ENCODE measurements around the gene PPP5C.

Gene PPP5C

DNA sequence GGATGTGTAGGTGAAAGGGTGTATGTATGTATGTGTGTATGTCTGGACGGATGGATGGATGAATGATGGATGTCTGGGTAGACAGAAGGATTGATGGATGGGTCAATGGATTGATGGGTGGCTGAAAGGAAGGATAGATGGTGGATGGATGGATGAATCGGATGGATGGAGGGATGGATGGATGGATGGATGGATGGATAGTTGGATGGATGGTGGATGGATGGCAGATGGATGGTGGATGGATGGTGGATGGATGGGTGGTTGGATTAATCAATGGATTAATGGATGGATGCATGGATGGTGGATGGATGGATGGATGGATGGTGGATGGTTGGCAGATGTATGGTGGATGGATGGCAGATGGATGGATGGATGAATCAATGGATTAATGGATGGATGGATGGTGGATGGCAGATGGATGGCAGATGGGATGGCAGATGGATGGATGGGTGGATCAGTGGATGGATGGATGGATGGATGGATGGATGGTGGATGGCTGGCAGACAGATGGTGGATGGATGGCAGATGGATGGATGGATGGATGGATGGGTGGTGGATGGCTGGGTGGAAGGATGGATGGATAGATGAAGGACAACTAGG, 16.5 kb upstream of the PPP5C start:
- in situ Hi-C loops (cut with HindIII; ENCODE audit: low sequenced_read_pairs): no loop called here

DNA sequence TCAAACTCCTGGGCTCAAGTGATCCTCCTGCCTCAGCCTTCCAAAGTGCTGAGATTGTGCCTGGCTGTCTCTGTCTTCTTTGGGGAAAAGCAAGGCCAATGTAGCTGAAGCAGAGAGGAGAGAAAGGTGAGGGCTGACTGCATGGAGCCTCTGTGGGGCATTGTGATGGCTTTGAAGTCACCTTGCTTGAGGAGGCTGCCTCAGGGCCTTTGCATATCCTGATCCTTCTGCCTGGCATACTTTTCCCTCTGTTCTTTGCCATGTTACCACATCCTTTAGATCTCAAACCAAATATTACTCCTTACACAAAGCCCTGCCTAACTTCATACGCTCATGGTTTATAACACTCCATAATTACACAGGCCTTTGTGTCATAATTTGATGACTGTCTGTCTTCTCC, 9.4 kb upstream of the PPP5C start:
- in situ Hi-C loops (cut with HindIII; ENCODE audit: low sequenced_read_pairs): no loop called here

DNA sequence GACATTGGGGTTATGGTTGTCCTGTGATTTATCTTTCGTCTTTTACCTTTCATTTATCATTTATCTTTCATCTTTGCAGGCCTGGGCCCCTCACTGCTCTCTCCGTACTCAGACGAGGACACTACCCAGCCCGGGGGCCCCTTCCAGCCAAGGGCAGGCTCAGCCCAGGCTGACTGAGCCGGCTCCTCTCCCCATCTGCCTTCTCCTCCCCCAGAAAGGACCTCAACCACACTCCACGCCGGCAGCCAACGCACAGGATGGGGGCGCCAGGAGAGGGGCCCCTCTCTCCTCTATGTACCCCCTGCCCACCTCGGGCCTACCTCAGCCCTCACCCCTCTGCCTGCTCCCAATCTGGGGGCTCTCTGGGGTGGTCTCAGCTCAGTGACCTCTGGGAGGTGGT, 7.4 kb upstream of the PPP5C start:
- in situ Hi-C loops (cut with HindIII; ENCODE audit: low sequenced_read_pairs): no loop called here

DNA sequence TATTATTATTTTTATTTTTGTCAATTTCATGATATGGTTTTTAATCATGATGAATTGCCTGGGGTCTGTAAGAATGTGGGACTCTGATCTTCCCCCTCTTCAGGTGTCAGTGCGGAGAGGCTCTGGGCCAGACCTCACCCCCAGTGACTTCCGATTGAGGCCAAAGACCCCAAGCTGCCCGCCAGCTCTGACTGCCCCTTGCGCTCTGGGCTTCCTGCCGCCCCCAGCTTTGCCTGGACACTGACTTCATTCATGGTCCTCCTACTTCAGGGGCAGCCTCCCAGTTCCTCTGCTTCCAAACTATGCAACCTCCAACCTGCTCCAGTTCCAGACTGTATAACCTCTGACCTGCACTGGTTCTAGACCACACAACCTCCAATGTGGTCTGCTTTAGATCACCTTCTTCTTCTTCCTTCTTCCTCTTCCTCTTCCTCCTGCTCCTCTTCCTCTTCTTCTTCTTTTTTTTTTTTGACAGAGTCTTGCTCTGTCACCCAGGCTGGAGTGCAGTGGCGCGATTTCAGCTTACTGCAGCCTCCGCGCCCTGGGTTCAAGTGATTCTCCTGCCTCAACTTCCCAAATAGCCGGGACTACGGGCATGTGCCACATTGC, 6.7 kb upstream of the PPP5C start:
- in situ Hi-C loops (cut with HindIII; ENCODE audit: low sequenced_read_pairs): no loop called here

DNA sequence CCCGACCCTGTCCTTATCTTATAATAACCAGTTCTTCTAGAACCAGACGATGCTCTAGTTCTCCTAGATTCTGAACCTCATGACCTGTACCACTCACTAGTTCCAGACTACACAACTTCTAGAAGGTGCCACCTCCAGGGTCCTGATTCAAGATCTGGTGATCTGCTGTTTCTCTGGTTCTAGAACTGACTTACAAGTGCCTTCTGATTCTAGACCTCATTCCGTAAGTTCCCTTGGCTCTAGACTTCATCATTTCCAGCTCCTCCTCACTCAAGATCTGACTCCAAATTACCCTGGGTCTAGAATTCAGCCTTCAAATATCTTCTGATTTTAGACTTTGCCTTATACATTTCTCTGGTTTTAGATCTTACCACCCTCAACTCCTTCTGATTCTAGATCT, 5.0 kb upstream of the PPP5C start:
- in situ Hi-C loops (cut with HindIII; ENCODE audit: low sequenced_read_pairs): no loop called here

DNA sequence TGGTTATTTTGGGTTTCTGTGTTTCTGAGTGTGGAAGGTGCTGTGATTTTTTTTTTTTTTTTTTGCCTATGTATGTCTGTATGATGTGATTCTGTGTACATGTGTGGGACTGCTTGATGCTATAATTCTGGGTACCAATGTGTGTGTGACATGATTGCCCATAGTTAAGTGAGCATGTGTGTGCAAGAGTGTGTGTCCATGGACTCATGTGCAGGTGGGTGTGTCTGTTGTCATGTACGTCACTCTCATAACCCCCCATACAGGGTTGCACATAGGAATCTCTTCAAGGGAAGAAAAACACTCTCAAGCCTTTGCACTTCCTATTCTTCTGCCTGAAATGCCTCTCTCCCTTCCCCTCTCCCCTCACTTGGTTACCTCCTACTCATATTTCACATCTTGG, 2.5 kb upstream of the PPP5C start:
- in situ Hi-C loops (cut with HindIII; ENCODE audit: low sequenced_read_pairs): no loop called here

DNA sequence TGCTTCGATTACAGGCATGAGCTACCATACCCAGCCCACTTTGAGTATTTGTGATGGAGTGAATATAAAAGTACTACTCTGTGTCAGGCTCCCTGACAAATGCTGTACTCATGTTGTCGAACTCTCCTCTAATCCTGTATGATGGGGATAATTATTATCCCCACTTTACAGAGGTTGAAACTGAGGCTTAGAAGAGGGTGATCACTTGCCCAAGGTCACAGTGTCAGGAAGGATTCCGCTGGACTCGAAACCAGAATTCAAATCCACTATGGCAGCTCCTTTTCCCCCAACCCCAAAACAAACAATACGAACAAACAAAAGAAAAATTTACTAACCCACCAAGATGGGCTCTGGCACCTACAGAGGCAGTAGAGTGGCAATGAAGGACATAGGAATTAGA, 1.7 kb upstream of the PPP5C start:
- in situ Hi-C loops (cut with HindIII; ENCODE audit: low sequenced_read_pairs): no loop called here

DNA sequence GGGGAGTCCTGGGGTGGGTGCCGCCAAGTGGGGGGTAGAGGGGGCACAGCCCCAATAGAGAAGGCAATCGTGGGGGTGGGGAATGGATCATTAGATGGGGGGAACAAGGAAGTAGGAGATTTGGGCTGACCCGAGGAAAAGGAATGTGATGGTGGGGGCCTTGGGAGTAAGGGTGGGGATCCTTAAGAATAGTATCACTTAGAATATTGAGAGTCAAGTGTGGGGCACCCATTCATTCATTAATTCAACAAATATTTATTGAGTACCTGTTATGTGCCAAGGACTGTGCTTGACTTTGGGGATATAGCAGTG, 641 bp downstream of the PPP5C start:
- in situ Hi-C loops (cut with HindIII; ENCODE audit: low sequenced_read_pairs): no loop called here

DNA sequence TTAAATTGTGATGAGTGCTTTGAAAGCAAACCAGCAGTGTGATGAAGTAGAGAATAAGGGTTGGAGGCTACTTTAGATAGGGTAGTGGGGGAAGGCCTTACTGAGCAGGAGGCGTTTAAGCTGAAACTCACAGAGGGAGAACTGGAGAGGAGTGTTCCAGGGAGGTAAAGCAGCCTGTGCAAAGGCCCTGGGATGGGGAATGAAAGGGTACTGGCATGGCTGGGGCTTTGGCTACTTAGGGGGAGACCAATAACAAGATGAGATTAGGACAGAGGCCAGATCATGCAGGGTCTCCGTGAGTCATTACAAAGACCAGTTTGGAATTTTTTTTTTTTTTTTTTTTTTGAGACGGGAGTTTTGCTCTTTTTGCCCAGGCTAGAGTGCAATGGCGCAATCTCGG, 1.1 kb downstream of the PPP5C start:
- in situ Hi-C loops (cut with HindIII; ENCODE audit: low sequenced_read_pairs): no loop called here

DNA sequence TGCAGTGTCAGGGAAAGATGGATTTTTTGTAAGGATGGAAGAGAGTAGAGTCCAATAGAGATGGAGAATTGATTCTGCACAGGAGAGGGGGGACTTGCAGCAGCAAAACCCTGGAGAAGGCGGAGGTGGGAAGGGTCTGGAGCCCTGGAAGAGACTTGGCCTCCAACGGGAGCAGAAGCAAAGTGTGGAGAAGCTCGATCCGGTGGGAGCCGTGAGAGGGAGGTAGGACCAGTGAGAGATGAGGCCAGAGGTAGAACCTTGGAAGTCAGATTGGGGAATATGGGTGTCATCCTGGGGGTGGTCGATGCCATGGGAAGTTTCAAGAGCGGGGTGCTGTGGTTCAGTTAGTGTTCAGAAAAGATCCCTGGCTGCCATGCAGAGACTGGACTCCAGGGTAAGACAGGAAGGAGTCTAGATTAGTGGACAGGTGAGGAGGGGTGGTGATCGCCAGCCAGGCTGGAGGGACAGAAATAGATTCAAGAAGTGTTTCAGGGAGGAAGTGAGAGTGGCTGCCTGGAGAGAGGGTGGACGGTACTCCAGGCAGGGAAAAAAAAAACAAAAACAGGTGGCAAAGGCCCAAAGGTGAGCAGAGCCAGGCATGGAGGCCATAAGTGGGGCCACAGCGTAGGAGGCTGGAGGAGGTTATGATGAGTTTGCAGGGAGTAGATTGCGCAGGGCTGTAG, 2.6 kb downstream of the PPP5C start:
- in situ Hi-C loops (cut with HindIII; ENCODE audit: low sequenced_read_pairs): no loop called here

DNA sequence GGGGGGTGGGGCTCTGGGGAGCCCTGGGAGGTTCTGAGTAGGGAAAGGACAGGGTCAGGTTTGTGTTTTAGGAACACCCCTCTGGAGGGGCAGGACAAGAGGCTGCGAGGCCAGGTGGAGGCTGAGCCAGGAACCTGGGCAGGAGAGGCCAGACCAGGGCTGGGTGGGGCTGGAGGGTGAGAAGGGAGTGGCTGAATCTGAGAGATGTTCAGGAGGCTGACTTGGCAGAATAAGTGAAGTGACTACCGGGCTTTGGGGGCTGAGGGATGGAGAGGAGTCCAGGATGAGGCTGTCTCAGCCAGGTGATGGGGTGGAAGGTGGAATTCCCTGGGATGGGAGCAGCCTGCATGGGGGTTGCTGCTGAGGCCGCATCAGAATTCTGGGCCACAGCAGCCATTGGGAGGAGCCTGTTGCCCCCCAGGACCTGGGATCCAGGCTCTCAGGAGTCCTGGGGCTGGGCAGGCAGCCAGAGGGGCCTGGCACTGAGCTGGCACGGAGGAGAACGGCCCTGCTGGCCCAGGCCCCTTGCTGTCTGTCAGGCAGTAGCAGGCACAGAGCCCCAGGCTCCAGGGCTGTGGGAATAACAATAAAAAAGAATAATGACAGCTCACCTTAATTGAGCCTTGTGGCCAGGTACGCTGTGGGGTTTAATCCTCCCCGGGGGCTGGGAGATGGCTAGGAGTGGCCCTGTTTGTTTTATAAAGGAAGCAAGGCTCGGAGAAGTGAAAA, 3.3 kb downstream of the PPP5C start:
- in situ Hi-C loops (cut with HindIII; ENCODE audit: low sequenced_read_pairs): no loop called here

DNA sequence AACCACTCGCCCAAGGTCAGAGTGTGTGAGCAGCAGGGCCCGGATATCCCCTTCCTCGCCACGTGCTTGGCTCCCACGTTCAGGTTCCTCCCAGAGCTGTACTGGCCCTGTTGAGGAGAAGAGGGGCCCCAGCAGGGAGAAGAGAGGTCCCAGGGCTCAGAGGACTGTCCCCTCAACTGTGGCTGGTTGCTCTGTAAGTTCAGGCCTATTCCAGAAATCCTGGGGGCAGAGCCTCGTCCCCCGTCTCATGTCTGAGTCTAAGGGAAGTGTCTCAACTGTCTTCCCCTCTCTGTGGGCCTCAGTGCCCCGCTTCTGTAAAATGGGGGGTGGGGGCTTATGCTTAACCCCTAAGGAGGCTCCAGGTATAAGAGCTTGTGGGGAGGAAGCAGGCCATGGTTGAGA, 3.9 kb downstream of the PPP5C start:
- in situ Hi-C loops (cut with HindIII; ENCODE audit: low sequenced_read_pairs): no loop called here

DNA sequence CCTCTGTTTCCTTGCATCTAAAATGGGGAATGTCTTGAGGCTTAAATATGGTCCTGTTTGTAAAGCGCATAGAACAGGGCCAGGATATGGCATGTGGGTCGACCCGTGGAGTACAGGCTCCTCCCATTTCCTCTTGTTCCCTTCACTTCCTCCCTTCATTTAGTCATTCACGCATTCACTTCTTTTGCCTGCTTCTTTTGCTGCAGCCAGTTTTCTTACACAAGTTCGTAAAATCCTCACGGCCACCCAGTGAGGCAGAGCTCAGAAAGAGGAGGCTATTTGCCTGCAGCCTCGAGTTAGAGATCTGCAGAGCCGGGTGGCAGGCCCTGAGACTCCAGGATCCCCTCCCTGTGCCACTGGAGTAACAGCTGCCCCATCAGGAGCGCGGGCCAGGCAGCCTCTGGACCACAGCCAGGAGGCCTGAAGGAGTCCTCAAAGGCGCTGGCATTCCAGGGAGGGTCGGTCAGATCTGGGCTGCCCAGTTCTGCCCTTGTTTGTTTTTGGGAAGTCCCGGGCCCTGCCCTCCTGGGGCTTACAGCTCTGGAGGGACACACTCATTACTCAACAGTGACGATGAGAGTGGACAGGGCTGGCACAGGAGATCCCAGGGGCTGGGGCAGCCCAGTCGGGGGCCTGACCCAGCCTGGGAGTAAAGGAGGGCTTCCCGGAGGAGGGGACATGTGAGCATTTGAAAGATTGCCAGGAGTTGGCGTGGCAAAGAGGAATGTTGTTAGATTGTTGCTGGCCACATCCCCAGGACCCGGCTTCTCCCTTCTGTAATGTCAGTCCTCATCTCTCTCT, 4.6 kb downstream of the PPP5C start:
- in situ Hi-C loops (cut with HindIII; ENCODE audit: low sequenced_read_pairs): no loop called here

DNA sequence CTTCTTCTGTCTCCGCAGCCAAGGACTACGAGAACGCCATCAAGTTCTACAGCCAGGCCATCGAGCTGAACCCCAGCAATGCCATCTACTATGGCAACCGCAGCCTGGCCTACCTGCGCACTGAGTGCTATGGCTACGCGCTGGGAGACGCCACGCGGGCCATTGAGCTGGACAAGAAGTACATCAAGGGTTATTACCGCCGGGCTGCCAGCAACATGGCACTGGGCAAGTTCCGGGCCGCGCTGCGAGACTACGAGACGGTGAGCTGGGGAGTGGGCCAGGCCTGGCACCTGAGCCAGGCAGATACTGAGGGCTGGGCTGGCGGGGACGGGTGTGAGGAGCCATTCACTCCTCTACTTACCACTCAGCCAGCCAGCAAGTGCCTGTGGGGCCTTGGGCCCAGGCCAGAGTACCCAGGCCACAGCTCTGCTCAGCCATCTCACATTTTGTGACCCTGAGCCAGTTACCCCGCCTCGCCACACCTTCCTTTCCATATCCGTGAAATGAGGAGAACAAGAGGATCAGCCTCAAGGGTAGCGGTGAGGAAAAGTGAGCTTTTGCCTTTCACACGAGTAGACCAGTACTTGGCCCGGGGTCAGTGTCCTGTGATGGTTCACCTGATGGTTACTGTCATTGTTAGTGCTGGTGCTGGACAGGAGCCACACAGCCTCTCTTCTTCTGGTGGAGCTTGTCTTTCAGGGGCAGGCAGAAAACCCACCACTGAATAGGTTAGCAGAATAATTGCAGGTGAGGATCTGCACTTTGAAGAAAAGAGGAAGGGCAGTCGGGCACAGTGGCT, 7.0 kb downstream of the PPP5C start:
- in situ Hi-C loops (cut with HindIII; ENCODE audit: low sequenced_read_pairs): no loop called here

DNA sequence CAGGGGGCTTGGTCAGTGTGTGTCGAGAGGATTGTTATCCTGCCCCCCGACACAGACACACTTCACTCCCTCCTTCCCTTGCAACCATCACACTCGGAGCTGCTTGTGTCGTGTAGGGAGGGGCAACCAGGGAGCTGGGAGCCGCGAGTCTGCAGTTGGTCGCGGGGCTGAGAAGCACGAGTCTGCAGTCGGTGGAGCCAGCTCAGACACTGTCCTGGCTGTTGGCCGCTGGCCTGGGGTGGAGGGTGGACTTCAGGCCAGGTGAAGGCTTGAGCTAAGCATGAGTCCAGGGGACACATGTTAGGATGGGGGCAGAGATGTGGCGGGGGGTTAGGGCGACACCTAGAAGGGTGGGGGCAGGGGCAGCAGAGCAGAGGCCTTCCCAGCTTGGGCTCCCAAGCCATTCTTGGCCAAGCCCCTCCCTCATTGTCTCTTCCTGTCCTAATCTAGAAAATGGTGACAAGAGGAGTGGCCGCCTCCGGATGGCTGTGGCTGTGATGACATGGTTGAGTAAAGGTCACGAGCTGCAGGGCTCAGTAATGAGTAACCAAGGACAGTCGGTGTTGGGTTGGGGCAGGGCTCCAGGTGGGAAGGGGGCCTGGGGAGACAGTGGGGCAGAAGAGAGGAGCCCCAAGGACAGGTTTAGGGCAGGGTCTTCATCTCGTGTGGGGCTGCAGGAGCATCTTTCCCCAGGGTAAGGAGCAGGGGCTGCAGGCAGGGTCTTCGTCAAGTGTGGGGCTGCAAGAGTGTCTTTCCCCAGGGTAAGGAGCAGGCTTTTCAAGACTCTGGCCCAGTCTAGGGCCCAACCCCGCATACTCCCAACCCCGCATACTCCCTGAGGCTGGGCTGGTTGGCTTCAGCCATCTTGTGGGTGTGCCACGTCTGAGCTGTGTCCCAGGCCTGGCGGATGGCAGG, 8.6 kb downstream of the PPP5C start:
- in situ Hi-C loops (cut with HindIII; ENCODE audit: low sequenced_read_pairs): no loop called here

DNA sequence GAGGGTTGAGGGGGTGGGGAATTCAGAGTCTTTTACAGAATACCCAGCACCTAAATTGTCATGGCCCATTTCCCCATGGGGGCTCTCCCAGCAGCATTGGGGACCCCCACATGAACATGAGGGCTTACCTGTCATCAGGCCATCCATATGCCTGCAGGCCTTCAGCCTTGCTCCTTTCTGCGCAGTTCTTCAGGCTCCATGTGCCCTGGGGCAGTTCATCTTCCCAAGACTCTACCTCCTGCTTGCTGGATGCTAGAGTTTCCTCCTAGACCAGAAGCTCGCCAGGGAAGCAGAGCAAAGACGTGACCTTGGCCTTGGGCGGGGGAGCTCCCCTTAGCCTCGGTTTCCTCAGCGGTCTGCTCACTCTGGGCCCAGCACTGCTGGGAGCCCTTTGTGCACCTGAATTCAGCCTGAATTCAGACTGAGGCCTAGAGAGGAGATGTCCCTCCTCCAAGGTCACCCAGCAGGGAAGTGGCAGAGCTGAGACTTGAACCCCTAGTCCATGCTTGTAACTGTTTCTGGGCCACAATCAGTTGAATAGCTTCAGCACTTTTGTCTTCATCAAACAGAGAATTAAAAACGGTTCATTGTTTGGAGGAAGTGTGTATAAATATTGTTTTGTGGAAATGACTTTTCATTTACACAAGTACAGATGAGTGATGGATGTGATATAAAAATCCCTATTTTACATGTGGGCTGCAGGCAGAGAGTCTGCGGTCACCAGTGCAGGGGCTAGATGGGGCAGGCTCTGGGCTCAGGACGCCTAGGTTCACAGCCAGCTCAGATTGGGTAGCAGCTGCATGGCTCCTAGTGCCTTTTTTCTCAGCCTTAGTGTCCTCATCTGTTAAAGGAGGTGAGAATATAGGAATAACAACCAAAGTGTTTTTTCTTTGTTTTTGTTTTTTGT, 9.5 kb downstream of the PPP5C start:
- in situ Hi-C loops (cut with HindIII; ENCODE audit: low sequenced_read_pairs): no loop called here

DNA sequence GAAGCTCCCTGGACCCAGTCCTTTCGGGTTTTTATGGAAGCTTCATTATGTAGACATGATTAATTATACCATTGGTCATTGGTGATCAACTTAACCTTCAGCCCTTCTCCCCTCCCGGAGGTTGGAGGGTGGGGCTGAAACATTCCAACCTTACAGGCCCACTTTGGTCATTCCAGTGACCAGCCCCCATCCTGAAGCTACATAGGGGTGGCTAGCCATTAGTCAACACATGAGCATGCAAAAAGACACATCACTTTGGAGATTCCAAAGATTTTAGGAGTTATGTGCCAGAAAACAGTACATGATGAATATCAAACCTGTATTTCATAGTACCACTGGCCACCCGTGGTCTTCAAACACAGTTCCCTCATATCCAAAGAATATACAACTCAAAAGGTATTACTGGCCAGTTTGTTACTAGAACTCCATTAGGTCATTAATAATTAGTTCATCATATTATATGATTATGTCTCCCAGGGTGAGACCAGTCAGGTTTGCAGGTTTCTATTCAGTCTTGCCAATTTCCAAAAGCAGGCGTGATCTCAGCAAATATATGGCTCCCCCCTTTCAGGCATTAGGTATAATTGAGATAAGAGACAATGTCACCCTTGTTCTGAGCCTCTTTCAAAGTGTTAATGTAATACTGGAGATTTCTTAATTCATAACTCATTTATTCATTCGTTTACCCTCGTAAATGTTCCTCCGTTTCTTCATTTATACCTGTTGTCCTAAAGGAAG, 11.1 kb downstream of the PPP5C start:
- in situ Hi-C loops (cut with HindIII; ENCODE audit: low sequenced_read_pairs): no loop called here

DNA sequence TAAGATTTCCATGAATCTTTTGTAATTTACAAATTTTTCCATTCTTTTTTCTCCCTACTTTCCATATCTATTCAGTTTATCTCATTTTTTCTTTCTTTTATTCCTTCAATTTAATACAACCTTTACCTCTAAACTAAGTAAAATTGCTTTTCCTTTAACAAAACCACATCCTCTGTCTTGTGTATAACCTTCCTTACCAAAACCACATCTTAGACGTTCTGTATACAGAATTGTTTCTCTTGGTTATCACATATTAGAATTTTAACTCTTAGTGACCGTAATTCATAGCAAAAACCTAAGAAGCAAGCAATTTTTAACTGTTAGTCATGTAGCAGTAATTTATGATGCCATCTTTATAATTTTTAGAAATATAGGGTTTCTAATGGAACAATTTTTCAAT, 15.0 kb downstream of the PPP5C start:
- in situ Hi-C loops (cut with HindIII; ENCODE audit: low sequenced_read_pairs): no loop called here

All from DLD1 (cell line).